ENCODE results near the gene SP110. TPM values are rescaled to one million over a fixed set of nuclear protein-coding genes. Genes with fewer than 3 reads are reported as not detected.

The SP110 gene
- total and polyA plus RNA-seq, 2 donors (not counting 1 experiment from before 2014, with no cell fraction given): 162 to 280 TPM

DNA sequence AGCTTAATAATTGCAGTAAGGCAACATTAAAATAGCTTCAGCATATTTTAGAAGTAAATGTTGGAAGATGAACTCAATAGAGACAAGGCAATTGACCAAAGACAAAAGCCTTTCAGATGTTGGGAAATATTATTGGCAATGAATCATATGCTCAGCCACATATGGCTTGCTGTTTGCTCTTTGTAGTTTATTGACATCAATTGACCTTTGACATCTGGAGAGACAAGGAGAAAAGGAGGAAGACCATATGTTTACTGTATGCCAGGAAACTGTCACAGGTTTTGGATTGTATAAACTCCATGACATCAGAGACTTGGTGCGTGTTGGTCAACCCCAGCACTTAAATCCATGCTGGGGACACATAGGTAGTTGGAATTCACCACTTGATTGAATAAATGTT is 90.4 kb downstream of the SP110 start:
- ChIA-PET CTCF (interaction anchor here (1.0 to 1.9 kb wide), 2 partner anchors 31 to 65 kb away, joined by 3 to 9 read pairs; no protein-coding TSS in a partner anchor), POLR2A (no interaction called here)
- intact Hi-C loops (cut with micrococcal nuclease): no loop called here
- H2AFZ ChIP-seq (ENCODE audit: insufficient read depth, low read depth, low read length, poor library complexity, severe bottlenecking): no peak overlapping the region
- WGBS (ENCODE audit: insufficient coverage): 100% methylated on average over 1 of the region's 1 CpG
- no peaks in the 10 kb centered on the region for H3K27me3 ChIP-seq (replicated peaks in 1 of 4; ENCODE audit: control extremely low read depth in 1 of 4, control insufficient read depth in 3 of 4, insufficient read depth in 4 of 4, low read length in 3 of 4)
- no peaks in the 10 kb centered on the region for H3K79me2 ChIP-seq (ENCODE audit: control insufficient read depth, insufficient read depth, low read length)
- H3K4me3 ChIP-seq (ENCODE audit: control extremely low read depth in 1 of 5, extremely low read depth in 1 of 5, insufficient read depth in 1 of 5, low read depth in 2 of 5, low read length in 4 of 5): no peak overlapping the region
- no peak overlapping the region for H3K9ac ChIP-seq (ENCODE audit: low read length)
- H3K4me1 Mint-ChIP-seq: peaks cover 15% of the 10 kb centered on the region
- no peak overlapping the region for H3K27ac Mint-ChIP-seq
- H3K4me1 ChIP-seq (ENCODE audit: control insufficient read depth in 2 of 2, insufficient read depth in 2 of 2, low read length in 2 of 2): peaks cover 11 to 13% of the 10 kb centered on the region in 2 donors
- H3K9me3 Mint-ChIP-seq (ENCODE audit: insufficient read depth): no peaks in the 10 kb centered on the region
- TF ChIP-seq, protein P1, sequence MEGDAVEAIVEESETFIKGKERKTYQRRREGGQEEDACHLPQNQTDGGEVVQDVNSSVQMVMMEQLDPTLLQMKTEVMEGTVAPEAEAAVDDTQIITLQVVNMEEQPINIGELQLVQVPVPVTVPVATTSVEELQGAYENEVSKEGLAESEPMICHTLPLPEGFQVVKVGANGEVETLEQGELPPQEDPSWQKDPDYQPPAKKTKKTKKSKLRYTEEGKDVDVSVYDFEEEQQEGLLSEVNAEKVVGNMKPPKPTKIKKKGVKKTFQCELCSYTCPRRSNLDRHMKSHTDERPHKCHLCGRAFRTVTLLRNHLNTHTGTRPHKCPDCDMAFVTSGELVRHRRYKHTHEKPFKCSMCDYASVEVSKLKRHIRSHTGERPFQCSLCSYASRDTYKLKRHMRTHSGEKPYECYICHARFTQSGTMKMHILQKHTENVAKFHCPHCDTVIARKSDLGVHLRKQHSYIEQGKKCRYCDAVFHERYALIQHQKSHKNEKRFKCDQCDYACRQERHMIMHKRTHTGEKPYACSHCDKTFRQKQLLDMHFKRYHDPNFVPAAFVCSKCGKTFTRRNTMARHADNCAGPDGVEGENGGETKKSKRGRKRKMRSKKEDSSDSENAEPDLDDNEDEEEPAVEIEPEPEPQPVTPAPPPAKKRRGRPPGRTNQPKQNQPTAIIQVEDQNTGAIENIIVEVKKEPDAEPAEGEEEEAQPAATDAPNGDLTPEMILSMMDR (IDR thresholded peaks at IDR 0.05): no peak
- no peak for TF ChIP-seq EZH2 (IDR thresholded peaks at IDR 0.05; ENCODE audit: borderline replicate concordance, insufficient read depth, low read depth, low read length, poor library complexity, severe bottlenecking)
- H3K4me2 ChIP-seq (replicated peaks; ENCODE audit: low read depth, low read length, poor library complexity, severe bottlenecking): no peak overlapping the region
- no peak overlapping the region for H3K27ac ChIP-seq (ENCODE audit: low read length in 2 of 2)
- H3K36me3 ChIP-seq (replicated peaks in 1 of 2; ENCODE audit: control extremely low read depth in 1 of 2, control insufficient read depth in 1 of 2, extremely low read depth in 1 of 2, insufficient read depth in 2 of 2, low read length in 1 of 2): no peaks in the 10 kb centered on the region
- DNase-seq (no peak), ATAC-seq (ENCODE audit: low read depth) (no peak)
- H3K27me3 Mint-ChIP-seq: no peaks in the 10 kb centered on the region
- H3K4me3 Mint-ChIP-seq: no peak overlapping the region
- no peaks in the 10 kb centered on the region for H4K20me1 ChIP-seq (ENCODE audit: control insufficient read depth, insufficient read depth, low read length, poor library complexity, severe bottlenecking)
- peaks cover 0 to 9% (median 7%) of the 10 kb centered on the region in 3 donors for H3K9me3 ChIP-seq (ENCODE audit: control extremely low read depth in 1 of 3, control insufficient read depth in 2 of 3, insufficient read depth in 1 of 3, low read length in 2 of 3)

DNA sequence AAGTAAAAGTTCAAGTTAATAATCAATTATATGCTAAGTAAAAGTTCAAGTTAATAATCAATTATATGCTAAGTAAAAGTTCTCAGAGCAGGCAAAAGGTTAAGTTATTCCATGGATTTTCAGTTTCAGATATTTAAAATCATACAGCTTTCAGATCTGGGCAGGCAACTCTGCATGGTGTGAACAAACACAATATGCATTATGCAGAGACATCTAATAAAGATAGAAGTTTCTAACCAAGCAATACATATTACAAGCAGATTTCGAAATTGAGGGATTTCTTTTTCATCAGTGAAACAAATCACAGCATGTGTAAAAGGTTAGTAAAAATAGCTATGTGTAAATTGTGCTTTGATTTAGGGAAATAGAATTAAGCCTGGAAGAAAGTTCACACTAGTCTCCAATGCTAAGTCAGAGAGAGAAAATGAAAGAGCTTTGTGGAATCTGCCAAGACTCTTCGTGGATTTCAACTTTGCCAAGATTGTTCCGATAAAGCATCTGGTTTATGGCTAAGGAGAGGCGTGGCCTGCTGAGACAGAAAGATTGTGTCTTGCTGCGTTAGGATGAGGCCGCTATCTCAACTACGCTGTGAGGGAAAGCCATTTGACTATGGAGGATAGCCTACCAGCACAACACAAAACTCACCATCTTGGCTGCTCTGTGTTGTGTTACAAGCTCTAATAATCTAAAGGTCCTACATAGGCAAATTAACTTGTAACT is 91.0 kb downstream of the SP110 start:
- no peak overlapping the region for H3K4me3 Mint-ChIP-seq
- no peak overlapping the region for H3K9ac ChIP-seq (ENCODE audit: low read length)
- no peak overlapping the region for H3K4me3 ChIP-seq (ENCODE audit: control extremely low read depth in 1 of 5, extremely low read depth in 1 of 5, insufficient read depth in 1 of 5, low read depth in 2 of 5, low read length in 4 of 5)
- peaks cover 16% of the 10 kb centered on the region for H3K4me1 Mint-ChIP-seq
- H3K27me3 ChIP-seq (replicated peaks in 1 of 4; ENCODE audit: control extremely low read depth in 1 of 4, control insufficient read depth in 3 of 4, insufficient read depth in 4 of 4, low read length in 3 of 4): no peaks in the 10 kb centered on the region
- no peak overlapping the region for H3K27ac ChIP-seq (ENCODE audit: low read length in 2 of 2)
- no peak overlapping the region for H3K4me2 ChIP-seq (replicated peaks; ENCODE audit: low read depth, low read length, poor library complexity, severe bottlenecking)
- DNase-seq (no peak), ATAC-seq (ENCODE audit: low read depth) (no peak)
- no peak for TF ChIP-seq EZH2 (IDR thresholded peaks at IDR 0.05; ENCODE audit: borderline replicate concordance, insufficient read depth, low read depth, low read length, poor library complexity, severe bottlenecking)
- TF ChIP-seq, protein P1 (IDR thresholded peaks at IDR 0.05): no peak
- ChIA-PET POLR2A (no interaction called here), CTCF (interaction anchor here (1.0 to 1.9 kb wide), 2 partner anchors 31 to 65 kb away, joined by 3 to 9 read pairs; no protein-coding TSS in a partner anchor)
- H3K9me3 ChIP-seq (ENCODE audit: control extremely low read depth in 1 of 3, control insufficient read depth in 2 of 3, insufficient read depth in 1 of 3, low read length in 2 of 3): peaks cover 0 to 5% (median 1%) of the 10 kb centered on the region in 3 donors
- H2AFZ ChIP-seq (ENCODE audit: insufficient read depth, low read depth, low read length, poor library complexity, severe bottlenecking): no peak overlapping the region
- intact Hi-C loops (cut with micrococcal nuclease): no loop called here
- H3K79me2 ChIP-seq (ENCODE audit: control insufficient read depth, insufficient read depth, low read length): no peaks in the 10 kb centered on the region
- H4K20me1 ChIP-seq (ENCODE audit: control insufficient read depth, insufficient read depth, low read length, poor library complexity, severe bottlenecking): no peaks in the 10 kb centered on the region
- 93% methylated on average over 3 of the region's 7 CpGs for WGBS (ENCODE audit: insufficient coverage)
- H3K27ac Mint-ChIP-seq: no peak overlapping the region
- peaks cover 11 to 14% of the 10 kb centered on the region in 2 donors for H3K4me1 ChIP-seq (ENCODE audit: control insufficient read depth in 2 of 2, insufficient read depth in 2 of 2, low read length in 2 of 2)
- H3K27me3 Mint-ChIP-seq: no peaks in the 10 kb centered on the region
- H3K36me3 ChIP-seq (replicated peaks in 1 of 2; ENCODE audit: control extremely low read depth in 1 of 2, control insufficient read depth in 1 of 2, extremely low read depth in 1 of 2, insufficient read depth in 2 of 2, low read length in 1 of 2): no peaks in the 10 kb centered on the region
- no peaks in the 10 kb centered on the region for H3K9me3 Mint-ChIP-seq (ENCODE audit: insufficient read depth)

Measured in B cell (primary cell).